H1 (cell line): ENCODE data around the gene PLA2G4D. TPM values are rescaled to one million over a fixed set of nuclear protein-coding genes. Genes with fewer than 3 reads are reported as not detected.

ENCODE experiments used
- CTCF ChIA-PET: fragments of 300-600 bp; sonication (Branson Sonifier 250); formaldehyde crosslinking; loops from one replicate; lab custom pipeline; 2021; ENCODE audit not compliant: partially characterized antibody; lab: Charles Lee
- POLR2A ChIA-PET: fragments of 300-600 bp; sonication (Branson Sonifier 250); formaldehyde crosslinking; loops from one replicate; lab custom pipeline; 2021; ENCODE audit warnings: inconsistent platforms; ENCODE audit not compliant: partially characterized antibody; lab: Charles Lee
- DNase-seq, 2 experiments: peaks; one replicate each; pipeline versions ENCODE4 v3.0.0 to v3.0.0-alpha.2; 2010 to 2022; ENCODE audit warnings: low spot score in 2 of 2, low read depth in 1 of 2, mixed read lengths in 1 of 2
- FAIRE-seq: peaks from 2 replicates; lab custom pipeline; 2011; peaks lifted over from hg19 to GRCh38; lab: Jason Lieb, UNC
- H2AFZ ChIP-seq: 2 replicates; pipeline ENCODE4 v1.8.1; 2012; ENCODE audit warnings: low read length, inconsistent platforms
- H2AK5ac ChIP-seq: 2 replicates; pipeline ENCODE4 v1.6.1; 2013; ENCODE audit warnings: low read depth, low read length
- H2BK120ac ChIP-seq: replicated peaks from 2 replicates; pipeline ENCODE3; 2013; ENCODE audit warnings: low read depth, low read length, inconsistent platforms
- H2BK12ac ChIP-seq: 2 replicates; pipeline ENCODE4 v1.6.1; 2013; ENCODE audit warnings: low read depth, low read length
- H2BK15ac ChIP-seq: 2 replicates; pipeline ENCODE4 v1.6.1; 2013; ENCODE audit warnings: low read length
- H2BK20ac ChIP-seq: 2 replicates; pipeline ENCODE4 v1.6.1; 2013; ENCODE audit warnings: low read length
- H2BK5ac ChIP-seq: 2 replicates; pipeline ENCODE4 v1.6.1; 2013; ENCODE audit warnings: low read depth, low read length
- H3K14ac ChIP-seq: 2 replicates; pipeline ENCODE4 v1.6.1; 2013; ENCODE audit warnings: inconsistent platforms; ENCODE audit not compliant: insufficient read length
- H3K18ac ChIP-seq: 2 replicates; pipeline ENCODE4 v1.6.1; 2013; ENCODE audit warnings: low read length; ENCODE audit errors: extremely low read depth
- H3K23ac ChIP-seq: 2 replicates; pipeline ENCODE4 v1.6.1; 2013; ENCODE audit warnings: inconsistent platforms; ENCODE audit not compliant: insufficient read length
- H3K23me2 ChIP-seq: 2 replicates; pipeline ENCODE4 v1.6.1; 2013; ENCODE audit warnings: low read depth, low read length
- H3K27ac ChIP-seq: 2 replicates; pipeline ENCODE4 v1.6.1; 2011; ENCODE audit warnings: low read depth, low read length, inconsistent platforms
- H3K27me3 ChIP-seq, 4 experiments: replicated peaks in 1 of 4; 1 replicate in 1 of 4; 2 replicates in 3 of 4; pipeline versions ENCODE4 v1.6.1 to v1.8.1; 2011 to 2013; ENCODE audit warnings: low read length in 3 of 4, mild to moderate bottlenecking in 3 of 4, inconsistent platforms in 2 of 4, mixed read lengths in 2 of 4, moderate library complexity in 1 of 4; ENCODE audit not compliant: control insufficient read depth in 3 of 4, insufficient read depth in 3 of 4; ENCODE audit errors: extremely low read depth in 1 of 4
- H3K36me3 ChIP-seq, 4 experiments: 2 replicates each; pipeline versions ENCODE4 v1.6.1 to v1.8.1; 2011 to 2013; ENCODE audit warnings: mild to moderate bottlenecking in 4 of 4, low read length in 3 of 4, moderate library complexity in 2 of 4, control low read depth in 1 of 4, inconsistent platforms in 1 of 4; ENCODE audit not compliant: insufficient read depth in 4 of 4, control insufficient read depth in 2 of 4
- H3K4ac ChIP-seq: replicated peaks from 2 replicates; pipeline ENCODE3; 2013; ENCODE audit warnings: low read length, low read depth, mixed read lengths, inconsistent platforms; ENCODE audit not compliant: insufficient read length
- H3K4me1 ChIP-seq, 4 experiments: replicated peaks in 1 of 4; 1 replicate in 1 of 4; 2 replicates in 3 of 4; pipeline versions ENCODE4 v1.6.1 to v1.8.1; 2011 to 2013; ENCODE audit warnings: low read length in 3 of 4, inconsistent platforms in 2 of 4, mixed read lengths in 1 of 4; ENCODE audit not compliant: insufficient read depth in 4 of 4, control insufficient read depth in 3 of 4
- H3K4me2 ChIP-seq, 2 experiments: 2 replicates each; pipeline versions ENCODE4 v1.6.1 to v1.8.1; 2011 to 2013; ENCODE audit warnings: low read depth in 2 of 2, low read length in 2 of 2, control low read depth in 1 of 2, inconsistent platforms in 1 of 2, mild to moderate bottlenecking in 1 of 2; ENCODE audit not compliant: insufficient read depth in 1 of 2
- H3K4me3 ChIP-seq, 4 experiments: fragments of 200-600, 300-600 bp in 1 of 4; sonication (generic), shearing (Covaris generic), sonication (Bioruptor Twin) in 1 of 4; 2 replicates each; pipeline versions ENCODE4 v1.5.1 to v1.8.1; 2011 to 2016; ENCODE audit warnings: low read length in 4 of 4, low read depth in 3 of 4, control low read depth in 2 of 4, inconsistent platforms in 2 of 4, mild to moderate bottlenecking in 2 of 4, mixed read lengths in 1 of 4, moderate library complexity in 1 of 4; ENCODE audit not compliant: insufficient read depth in 2 of 4; ENCODE audit errors: extremely low read depth in 1 of 4
- H3K56ac ChIP-seq: replicated peaks from 2 replicates; pipeline ENCODE3; 2013; ENCODE audit warnings: low read depth, mild to moderate bottlenecking, mixed read lengths, low read length, inconsistent platforms; ENCODE audit not compliant: insufficient read length
- H3K79me1 ChIP-seq: 2 replicates; pipeline ENCODE4 v1.6.1; 2013; ENCODE audit warnings: low read depth, low read length, control low read depth
- H3K79me2 ChIP-seq, 2 experiments: 2 replicates each; pipeline versions ENCODE4 v1.6.1 to v1.8.1; 2012 to 2013; ENCODE audit warnings: low read length in 2 of 2, mild to moderate bottlenecking in 2 of 2, inconsistent platforms in 1 of 2; ENCODE audit not compliant: insufficient read depth in 2 of 2, control insufficient read depth in 1 of 2
- H3K9ac ChIP-seq, 4 experiments: replicated peaks in 1 of 4; 1 replicate in 1 of 4; 2 replicates in 3 of 4; pipeline versions ENCODE4 v1.6.1 to v1.8.1; 2011 to 2013; ENCODE audit warnings: low read depth in 3 of 4, low read length in 3 of 4, control low read depth in 2 of 4, mild to moderate bottlenecking in 2 of 4, moderate library complexity in 2 of 4, inconsistent platforms in 1 of 4; ENCODE audit errors: extremely low read depth in 1 of 4
- H3K9me3 ChIP-seq, 2 experiments: 2 replicates each; pipeline versions ENCODE4 v1.6.1 to v1.8.1; 2012 to 2013; ENCODE audit warnings: mild to moderate bottlenecking in 2 of 2, moderate library complexity in 2 of 2, control low read depth in 1 of 2, inconsistent platforms in 1 of 2, low read depth in 1 of 2, low read length in 1 of 2, mixed read lengths in 1 of 2; ENCODE audit not compliant: insufficient read depth in 2 of 2
- H4K20me1 ChIP-seq, 2 experiments: replicated peaks in 1 of 2; 2 replicates each; pipeline versions ENCODE3 to v1.8.1; 2011 to 2013; ENCODE audit warnings: inconsistent platforms in 2 of 2, low read length in 2 of 2, mild to moderate bottlenecking in 1 of 2; ENCODE audit not compliant: insufficient read depth in 2 of 2, control insufficient read depth in 1 of 2
- H4K5ac ChIP-seq: 2 replicates; pipeline ENCODE4 v1.6.1; 2013; ENCODE audit warnings: low read length, low read depth, mixed read lengths, inconsistent platforms; ENCODE audit not compliant: insufficient read length
- H4K8ac ChIP-seq: 2 replicates; pipeline ENCODE4 v1.8.0; 2013; ENCODE audit warnings: mild to moderate bottlenecking, moderate library complexity, low read length, inconsistent platforms; ENCODE audit not compliant: insufficient read depth; ENCODE audit errors: extremely low read depth
- H4K91ac ChIP-seq: replicated peaks from 2 replicates; pipeline ENCODE3; 2013; ENCODE audit warnings: low read length, mixed read lengths, inconsistent platforms; ENCODE audit not compliant: insufficient read length
- HDAC2 ChIP-seq, 2 experiments: fragments of 300-600 bp in 1 of 2; sonication (generic) in 1 of 2; IDR thresholded peaks; 2 replicates each; pipeline ENCODE4 v1.6.1; 2011 to 2012; ENCODE audit warnings: low read depth in 2 of 2, low read length in 2 of 2, mild to moderate bottlenecking in 2 of 2, moderate library complexity in 2 of 2, borderline replicate concordance in 1 of 2, inconsistent platforms in 1 of 2
- NRF1 ChIP-seq: IDR thresholded peaks from 2 replicates; pipeline ENCODE4 v1.6.1; 2011; ENCODE audit warnings: mild to moderate bottlenecking, low read depth, low read length, improper control_type of control experiment
- SIN3A ChIP-seq, 2 experiments: IDR thresholded peaks in 1 of 2; conservative IDR thresholded peaks in 1 of 2; 2 replicates each; pipeline ENCODE4 v1.6.1; 2011 to 2012; ENCODE audit warnings: low read length in 2 of 2, improper control_type of control experiment in 1 of 2, low read depth in 1 of 2, mild to moderate bottlenecking in 1 of 2
- TBP ChIP-seq: IDR thresholded peaks from 2 replicates; pipeline ENCODE4 v1.6.1; 2011; ENCODE audit warnings: low read depth, low read length, improper control_type of control experiment
- WGBS, 2 experiments: shearing (Covaris generic) in 1 of 2; methylation state at CpG; one replicate each; pipeline versions ENCODE4 v1.1.6 to v1.1.7; 2013 to 2015; ENCODE audit warnings: low lambda C conversion rate in 2 of 2, mixed read lengths in 2 of 2, inconsistent platforms in 1 of 2, low coverage in 1 of 2, missing lambda C conversion rate in 1 of 2; ENCODE audit not compliant: insufficient replicate concordance in 2 of 2, insufficient coverage in 1 of 2, insufficient read length in 1 of 2; ENCODE audit errors: extremely low coverage in 1 of 2, missing lambda C conversion rate in 1 of 2; 5-methylcytosine and 5-hydroxymethylcytosine counted together
- polyA plus RNA-seq, 7 experiments: library from polyadenylated mRNA; depleted of rRNA in 3 of 7; stranded (reverse) in 5 of 7; unstranded in 2 of 7; fragments of >200 nt in 5 of 7; fragments of 200-250 nt in 2 of 7; gene quantifications; 1 replicate in 5 of 7; 2 replicates in 1 of 7; 4 replicates in 1 of 7; pipeline versions ENCODE4 v1.2.1 to v1.2.3, GENCODE V29; 2011 to 2013; ENCODE audit warnings: missing spikeins in 2 of 7, mixed read lengths in 2 of 7
- total RNA-seq: library from RNA; stranded (reverse); fragmentation: NEBNext Ultra II Directional; extraction: Animal tissue kit (Norgen Biotek cat#: 25700); gene quantifications from 2 replicates; pipeline ENCODE4 v1.2.1, GENCODE V29; 2021
- TF ChIP-seq, protein P1 (sequence below), 3 experiments: IDR thresholded peaks; 1 replicate in 2 of 3; 2 replicates in 1 of 3; pipeline versions ENCODE4 v1.5.1 to v1.6.1; 2011; ENCODE audit warnings: low read length in 3 of 3, mild to moderate bottlenecking in 3 of 3, inconsistent platforms in 2 of 3, low read depth in 1 of 3, moderate library complexity in 1 of 3; ENCODE audit not compliant: insufficient read depth in 1 of 3; ENCODE audit errors: control extremely low read depth in 1 of 3
- TF ChIP-seq, protein P2 (sequence below): IDR thresholded peaks from 2 replicates; pipeline ENCODE4 v1.6.1; 2012; ENCODE audit warnings: low read length, inconsistent platforms

The PLA2G4D gene
- total and polyA plus RNA-seq, 2 of the 8 experiments (the other 6 are each of a cell fraction or from before 2014, with no cell fraction given), result 0.07 to 0.18 TPM

DNA sequence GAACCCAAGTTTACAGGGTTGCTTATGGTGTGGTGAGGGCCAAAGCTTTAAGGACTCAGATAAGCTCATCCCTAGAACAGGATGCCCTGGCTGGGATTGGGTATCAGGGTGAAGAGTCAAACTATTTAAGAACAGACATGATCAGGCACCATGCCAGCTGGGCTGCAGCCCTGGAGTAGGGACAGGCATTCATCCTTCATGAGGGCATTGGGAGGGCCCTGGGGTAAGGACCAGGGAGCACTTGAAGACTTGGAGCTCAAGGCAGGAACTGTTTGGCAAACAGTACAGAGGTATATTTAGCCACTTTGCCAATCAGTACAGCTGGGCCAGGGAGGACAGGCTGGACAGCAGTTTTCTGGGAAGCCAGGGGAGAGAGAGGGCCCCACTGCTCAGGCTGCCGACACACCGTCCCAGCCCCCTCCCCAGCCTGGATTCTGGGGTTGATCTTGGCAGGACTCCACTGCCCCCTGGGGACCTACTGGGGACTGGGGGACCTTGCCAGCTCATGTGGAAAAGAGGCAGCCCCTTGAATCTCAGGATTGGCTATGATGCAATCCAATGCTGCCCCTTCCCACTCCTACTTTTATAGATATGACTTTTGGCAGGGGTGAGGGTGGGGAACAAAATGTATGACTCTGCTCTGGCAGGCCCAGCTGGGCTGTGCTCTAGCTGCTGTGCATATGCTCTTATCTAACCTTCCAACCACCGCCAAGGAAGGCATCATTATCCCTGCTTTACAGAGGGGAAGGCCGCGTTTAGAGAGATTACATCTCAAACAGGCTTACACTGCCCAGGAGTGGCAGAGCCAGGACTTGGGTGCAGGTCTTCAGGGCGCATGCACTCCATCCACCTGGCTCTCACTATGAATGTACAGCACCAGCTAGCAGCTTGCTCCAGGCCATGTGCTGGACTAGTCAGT is 75.8 kb downstream of the PLA2G4D start:
- Histone ChIP-seq H3K18ac (no peak overlapping the region), H2BK120ac (no peak overlapping the region), H3K9ac (no peak overlapping the region; a peak in 1 of 7 replicates), H2BK5ac (no peak overlapping the region), H3K56ac (no peak overlapping the region), H3K79me2 (no peaks in the 10 kb centered on the region), H3K4me2 (no peak overlapping the region), H3K14ac (no peak overlapping the region), H3K27me3 (no peaks in the 10 kb centered on the region), H4K5ac (no peak overlapping the region), H3K23ac (no peak overlapping the region), H2BK15ac (no peak overlapping the region), H4K20me1 (no peaks in the 10 kb centered on the region), H3K23me2 (no peaks in the 10 kb centered on the region), H2AFZ (no peak overlapping the region), H3K79me1 (no peaks in the 10 kb centered on the region), H2BK12ac (no peak overlapping the region), H3K36me3 (no peaks in the 10 kb centered on the region), H4K91ac (no peak overlapping the region), H3K9me3 (peaks cover 24 to 29% of the 10 kb centered on the region in 2 experiments), H4K8ac (peak overlapping the region; percentile 41; the same call in 1 of the 2 replicates), H2AK5ac (no peak overlapping the region), H2BK20ac (no peak overlapping the region), H3K4me1 (no peaks in the 10 kb centered on the region), H3K4ac (no peak overlapping the region), H3K27ac (no peak overlapping the region), H3K4me3 (no peak overlapping the region)
- ChIA-PET CTCF (interaction anchor here (0.6 to 2.8 kb wide), 6 partner anchors 14 to 42 kb away, joined by 3 to 9 read pairs (median 4); no protein-coding TSS in a partner anchor), POLR2A (no interaction called here)
- 79% methylated on average over 6 of the region's 6 CpGs; no CpG with 5 or more reads in 1 of the 2 experiments for WGBS, 2 experiments
- DNase-seq (no peak), FAIRE-seq (no peak)
- TF ChIP-seq SIN3A (conservative IDR thresholded peaks at IDR 0.05 in 1 of 2, IDR thresholded peaks at IDR 0.05 in 1 of 2; ENCODE audit: low read depth in 1 of 2, low read length in 2 of 2) (no peak), NRF1 (no peak), TBP (no peak), HDAC2 (IDR thresholded peaks at IDR 0.05; ENCODE audit: borderline replicate concordance in 1 of 2, low read depth in 2 of 2, low read length in 2 of 2) (no peak)
- TF ChIP-seq, protein P1, sequence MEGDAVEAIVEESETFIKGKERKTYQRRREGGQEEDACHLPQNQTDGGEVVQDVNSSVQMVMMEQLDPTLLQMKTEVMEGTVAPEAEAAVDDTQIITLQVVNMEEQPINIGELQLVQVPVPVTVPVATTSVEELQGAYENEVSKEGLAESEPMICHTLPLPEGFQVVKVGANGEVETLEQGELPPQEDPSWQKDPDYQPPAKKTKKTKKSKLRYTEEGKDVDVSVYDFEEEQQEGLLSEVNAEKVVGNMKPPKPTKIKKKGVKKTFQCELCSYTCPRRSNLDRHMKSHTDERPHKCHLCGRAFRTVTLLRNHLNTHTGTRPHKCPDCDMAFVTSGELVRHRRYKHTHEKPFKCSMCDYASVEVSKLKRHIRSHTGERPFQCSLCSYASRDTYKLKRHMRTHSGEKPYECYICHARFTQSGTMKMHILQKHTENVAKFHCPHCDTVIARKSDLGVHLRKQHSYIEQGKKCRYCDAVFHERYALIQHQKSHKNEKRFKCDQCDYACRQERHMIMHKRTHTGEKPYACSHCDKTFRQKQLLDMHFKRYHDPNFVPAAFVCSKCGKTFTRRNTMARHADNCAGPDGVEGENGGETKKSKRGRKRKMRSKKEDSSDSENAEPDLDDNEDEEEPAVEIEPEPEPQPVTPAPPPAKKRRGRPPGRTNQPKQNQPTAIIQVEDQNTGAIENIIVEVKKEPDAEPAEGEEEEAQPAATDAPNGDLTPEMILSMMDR (IDR thresholded peaks at IDR 0.05; ENCODE audit: control extremely low read depth in 1 of 3, insufficient read depth in 1 of 3, low read depth in 1 of 3, low read length in 3 of 3), result no peak
- TF ChIP-seq, protein P2, sequence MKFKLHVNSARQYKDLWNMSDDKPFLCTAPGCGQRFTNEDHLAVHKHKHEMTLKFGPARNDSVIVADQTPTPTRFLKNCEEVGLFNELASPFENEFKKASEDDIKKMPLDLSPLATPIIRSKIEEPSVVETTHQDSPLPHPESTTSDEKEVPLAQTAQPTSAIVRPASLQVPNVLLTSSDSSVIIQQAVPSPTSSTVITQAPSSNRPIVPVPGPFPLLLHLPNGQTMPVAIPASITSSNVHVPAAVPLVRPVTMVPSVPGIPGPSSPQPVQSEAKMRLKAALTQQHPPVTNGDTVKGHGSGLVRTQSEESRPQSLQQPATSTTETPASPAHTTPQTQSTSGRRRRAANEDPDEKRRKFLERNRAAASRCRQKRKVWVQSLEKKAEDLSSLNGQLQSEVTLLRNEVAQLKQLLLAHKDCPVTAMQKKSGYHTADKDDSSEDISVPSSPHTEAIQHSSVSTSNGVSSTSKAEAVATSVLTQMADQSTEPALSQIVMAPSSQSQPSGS, result no peak
